ENCODE results near the gene DCC. TPM values are rescaled to one million over a fixed set of nuclear protein-coding genes. Genes with fewer than 3 reads are reported as not detected.

The DCC gene
- total and polyA plus RNA-seq, 9 of the 15 experiments (the other 6 are each of a cell fraction or from before 2014, with no cell fraction given): not detected

DNA sequence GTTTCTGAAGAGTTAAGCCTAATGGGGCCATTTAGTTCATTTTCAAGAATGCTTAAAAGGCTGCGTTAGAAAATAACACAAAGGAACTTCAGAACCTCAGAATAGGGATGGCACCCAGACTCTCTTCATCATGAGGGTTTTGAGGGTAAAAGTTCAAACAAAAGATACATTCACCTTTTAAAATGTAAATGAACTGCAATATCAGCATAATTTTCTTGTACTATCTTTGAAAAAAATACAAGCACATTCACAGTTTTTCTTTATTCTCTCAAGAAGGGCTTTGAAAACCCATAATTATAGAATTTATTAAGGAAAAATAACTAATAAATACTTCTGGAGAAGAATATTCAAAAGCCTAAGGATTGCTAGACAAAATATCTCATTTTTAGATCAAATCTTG, 791.0 kb downstream of the DCC start:
- ChIA-PET POLR2A (no interaction called here), CTCF (ENCODE audit: low intra/inter-chr PET ratio) (no interaction called here)
- TF ChIP-seq SMARCE1 (IDR thresholded peaks at IDR 0.05) (no peak), MTA2 (IDR thresholded peaks at IDR 0.05; ENCODE audit: low read depth) (no peak), EP400 (IDR thresholded peaks at IDR 0.05) (no peak), ZNF347 (CRISPR knock-in tag; IDR thresholded peaks at IDR 0.05; ENCODE audit: low read depth) (no peak), ZNF431 (CRISPR knock-in tag; IDR thresholded peaks at IDR 0.05) (no peak), SRF (CRISPR knock-in tag; IDR thresholded peaks at IDR 0.05) (no peak), USF1 (CRISPR knock-in tag; IDR thresholded peaks at IDR 0.05) (no peak), ZNF717 (CRISPR knock-in tag; IDR thresholded peaks at IDR 0.05) (no peak), ZNF407 (IDR thresholded peaks at IDR 0.05; ENCODE audit: low read depth) (no peak), KLF16 (IDR thresholded peaks at IDR 0.05) (no peak), HDGF (IDR thresholded peaks at IDR 0.05) (no peak)
- TF ChIP-seq, protein P1, sequence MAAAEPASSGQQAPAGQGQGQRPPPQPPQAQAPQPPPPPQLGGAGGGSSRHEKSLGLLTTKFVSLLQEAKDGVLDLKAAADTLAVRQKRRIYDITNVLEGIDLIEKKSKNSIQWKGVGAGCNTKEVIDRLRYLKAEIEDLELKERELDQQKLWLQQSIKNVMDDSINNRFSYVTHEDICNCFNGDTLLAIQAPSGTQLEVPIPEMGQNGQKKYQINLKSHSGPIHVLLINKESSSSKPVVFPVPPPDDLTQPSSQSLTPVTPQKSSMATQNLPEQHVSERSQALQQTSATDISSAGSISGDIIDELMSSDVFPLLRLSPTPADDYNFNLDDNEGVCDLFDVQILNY (CRISPR knock-in tag; IDR thresholded peaks at IDR 0.05): no peak
- Histone ChIP-seq H2AFZ (ENCODE audit: low read depth, low read length) (no peak overlapping the region), H3K36me3 (ENCODE audit: control insufficient read depth, insufficient read depth, low read length) (no peaks in the 10 kb centered on the region), H3K27me3 (ENCODE audit: control insufficient read depth in 2 of 2, insufficient read depth in 2 of 2, low read length in 2 of 2) (no peaks in the 10 kb centered on the region), H4K20me1 (replicated peaks; ENCODE audit: control insufficient read depth, insufficient read depth, low read length) (no peaks in the 10 kb centered on the region), H3K4me3 (no peak overlapping the region), H3K79me2 (ENCODE audit: control insufficient read depth, insufficient read depth, low read length) (no peaks in the 10 kb centered on the region), H3K9me3 (replicated peaks; ENCODE audit: control insufficient read depth, insufficient read depth, low read depth, low read length) (no peaks in the 10 kb centered on the region), H3K9ac (ENCODE audit: insufficient read depth in 1 of 2, low read depth in 2 of 2, low read length in 2 of 2) (no peak overlapping the region), H3K9me1 (ENCODE audit: control insufficient read depth, insufficient read depth, low read length) (no peaks in the 10 kb centered on the region), H3K4me1 (replicated peaks in 1 of 2; ENCODE audit: control insufficient read depth in 2 of 2, insufficient read depth in 2 of 2, low read length in 2 of 2) (no peaks in the 10 kb centered on the region), H3K4me2 (ENCODE audit: insufficient read depth, low read length) (no peak overlapping the region), H3K27ac (ENCODE audit: extremely low read depth, low read depth, low read length) (no peak overlapping the region)
- no peak for DNase-seq (ENCODE audit: extremely low read depth in 1 of 4, low spot score in 3 of 4)
- intact Hi-C loops (cut with micrococcal nuclease) (no loop called here), in situ Hi-C loops (cut with MboI) (no loop called here)
- WGBS (ENCODE audit: insufficient coverage, low coverage, missing lambda C conversion rate): 20% methylated on average over 1 of the region's 1 CpG
- no peak for ATAC-seq
- BruUV-seq (replicated peaks): no TSS peak
- no peak for FAIRE-seq

All from K562 (cell line).